SK-N-SH (cell line): ENCODE results near the gene ACOX2. TPM values are rescaled to one million over a fixed set of nuclear protein-coding genes. Genes with fewer than 3 reads are reported as not detected.

Experiments
- ELF1 ChIP-seq: IDR thresholded peaks from 2 replicates; pipeline ENCODE4 v1.4.0; 2012
- EZH2phosphoT487 ChIP-seq: fragments of 200-600 bp; sonication (generic); IDR thresholded peaks from 2 replicates; pipeline ENCODE4 v1.6.1; 2017; ENCODE audit warnings: low read depth, mixed run types, mild to moderate bottlenecking, antibody characterized with exemption, moderate library complexity, borderline replicate concordance
- FOSL2 ChIP-seq: IDR thresholded peaks from 2 replicates; pipeline ENCODE4 v1.4.0; 2012; ENCODE audit warnings: low read depth, mild to moderate bottlenecking, moderate library complexity, borderline replicate concordance
- FOXJ3 ChIP-seq: sonication (generic); formaldehyde crosslinking; IDR thresholded peaks from 2 replicates; pipeline ENCODE4 v1.5.1; 2020; ENCODE audit warnings: mild to moderate bottlenecking, missing genetic modification reagents
- GABPA ChIP-seq: IDR thresholded peaks from 2 replicates; pipeline ENCODE4 v1.4.0; 2012; ENCODE audit warnings: low read depth, mild to moderate bottlenecking
- GATA2 ChIP-seq: sonication (generic); formaldehyde crosslinking; IDR thresholded peaks from 2 replicates; pipeline ENCODE4 v1.5.0; 2020; ENCODE audit warnings: mild to moderate bottlenecking, missing genetic modification reagents
- IRF3 ChIP-seq: fragments of 150-350 bp; IDR thresholded peaks from 2 replicates; pipeline ENCODE4 v1.6.1; 2016; ENCODE audit warnings: mild to moderate bottlenecking, low read depth, low read length
- MXI1 ChIP-seq: IDR thresholded peaks from 2 replicates; pipeline ENCODE4 v1.6.1; 2012; ENCODE audit warnings: mild to moderate bottlenecking, low read depth, low read length, improper control_type of control experiment
- NFIC ChIP-seq: IDR thresholded peaks from 2 replicates; pipeline ENCODE4 v1.4.0; 2012; ENCODE audit warnings: borderline replicate concordance
- NRF1 ChIP-seq: IDR thresholded peaks from 2 replicates; pipeline ENCODE4 v1.6.1; 2012; ENCODE audit warnings: low read depth, mild to moderate bottlenecking, low read length
- RAD21 ChIP-seq: IDR thresholded peaks from 2 replicates; pipeline ENCODE4 v1.6.1; 2012; ENCODE audit warnings: mild to moderate bottlenecking, low read length
- RFX5 ChIP-seq: IDR thresholded peaks from 2 replicates; pipeline ENCODE4 v1.6.1; 2012; ENCODE audit warnings: mild to moderate bottlenecking, improper control_type of control experiment, low read length
- SIN3A ChIP-seq: IDR thresholded peaks from 2 replicates; pipeline ENCODE4 v1.6.1; 2012; ENCODE audit warnings: low read depth, mild to moderate bottlenecking, low read length, moderate library complexity, borderline replicate concordance
- TAF1 ChIP-seq: IDR thresholded peaks from 2 replicates; pipeline ENCODE4 v1.6.1; 2012; ENCODE audit warnings: low read depth, mild to moderate bottlenecking, low read length, moderate library complexity, borderline replicate concordance
- TEAD4 ChIP-seq: IDR thresholded peaks from 2 replicates; pipeline ENCODE4 v1.4.0; 2012; ENCODE audit warnings: mild to moderate bottlenecking, borderline replicate concordance; ENCODE audit not compliant: insufficient read depth
- YY1 ChIP-seq: IDR thresholded peaks from 2 replicates; pipeline ENCODE4 v1.4.0; 2012; ENCODE audit warnings: low read depth, mild to moderate bottlenecking
- ZBTB33 ChIP-seq: IDR thresholded peaks from 2 replicates; pipeline ENCODE4 v1.4.0; 2012; ENCODE audit warnings: low read depth, borderline replicate concordance
- polyA plus RNA-seq, 3 experiments: library from polyadenylated mRNA; depleted of rRNA; stranded (reverse); fragments of >200 nt; gene quantifications; 2 replicates each; pipeline ENCODE4 v1.2.3, GENCODE V29; 2012

Gene ACOX2
- polyA plus RNA-seq, 1 of the 3 experiments (the other 2 are of a cell fraction) = 9.0 TPM

- TF ChIP-seq SIN3A (no peak), NFIC (no peak), ELF1 (no peak), GABPA (no peak), FOXJ3 (CRISPR knock-in tag) (no peak), EZH2phosphoT487 (no peak), ZBTB33 (no peak), MXI1 (peak; percentile 66), IRF3 (no peak), RFX5 (no peak), NRF1 (peak; percentile 45; the same call in 1 of the 2 replicates), TEAD4 (no peak), GATA2 (no peak), RAD21 (peak; percentile 64), YY1 (no peak), FOSL2 (no peak), TAF1 (peak; percentile 24; the same call in 1 of the 2 replicates)
These were observed 45.2 kb downstream of the ACOX2 start, which contains the start of gene KCTD6 (continued) for GRCh38 chr3:58491506-58492402.
